ENCODE results near the gene PLEKHG3.
"Not testable (repeated sequence)": the region's sequence is repeated elsewhere in the genome, so short reads cannot be mapped to it uniquely, and the experiment has no call there.

Gene PLEKHG3

GRCh38 chr14:64688811-64689281 is 15.4 kb upstream of the PLEKHG3 start:
- DNase-seq: peak; percentile 52

DNA sequence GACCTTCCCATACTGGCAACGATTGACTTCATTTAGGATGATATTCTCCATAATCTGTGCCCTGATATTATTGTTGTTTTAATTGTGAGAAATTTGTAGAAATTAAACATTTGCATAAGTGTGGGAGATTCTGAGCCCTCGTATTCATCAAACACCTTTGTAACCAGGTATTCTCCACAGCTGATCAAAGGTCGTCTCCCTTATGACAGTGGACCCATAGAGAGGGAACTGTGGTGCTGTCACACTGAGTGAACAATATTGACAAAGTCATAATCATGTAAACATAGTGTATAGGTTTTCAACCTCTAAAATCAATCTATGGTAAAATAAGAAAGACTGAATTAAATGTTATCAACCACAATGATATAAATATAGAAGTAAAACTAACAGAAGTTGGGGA is 14.9 kb upstream of the PLEKHG3 start:
- peak; percentile 49 for DNase-seq

GRCh38 chr14:64690607-64691006 is 13.6 kb upstream of the PLEKHG3 start:
- DNase-seq: not testable (repeated sequence)

DNA sequence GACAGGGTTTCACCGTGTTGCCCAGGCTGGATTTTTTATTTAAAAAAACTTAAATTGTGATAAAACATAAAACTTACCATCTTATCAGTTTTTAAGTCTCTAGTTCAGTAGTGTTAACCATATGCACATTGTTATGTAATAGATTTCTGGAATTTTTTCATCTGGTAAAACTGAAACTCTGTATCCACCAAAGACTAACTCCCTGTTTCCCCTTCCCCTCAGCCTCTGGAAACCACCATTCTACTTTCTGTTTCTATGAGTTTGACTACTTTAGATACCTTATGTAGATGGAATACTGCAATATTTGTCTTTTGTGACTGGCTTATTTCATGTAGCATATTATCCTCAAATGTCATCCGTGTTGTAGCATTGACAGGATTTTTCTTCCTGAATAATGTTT is 12.8 kb upstream of the PLEKHG3 start:
- DNase-seq: no peak

- no peak for DNase-seq
These were observed 11.8 kb upstream of the PLEKHG3 start for GRCh38 chr14:64692189-64692985.

- DNase-seq: no peak
These were observed 11.0 kb upstream of the PLEKHG3 start for GRCh38 chr14:64692986-64693809.

GRCh38 chr14:64693810-64694165 is 10.4 kb upstream of the PLEKHG3 start:
- DNase-seq: no peak

DNA sequence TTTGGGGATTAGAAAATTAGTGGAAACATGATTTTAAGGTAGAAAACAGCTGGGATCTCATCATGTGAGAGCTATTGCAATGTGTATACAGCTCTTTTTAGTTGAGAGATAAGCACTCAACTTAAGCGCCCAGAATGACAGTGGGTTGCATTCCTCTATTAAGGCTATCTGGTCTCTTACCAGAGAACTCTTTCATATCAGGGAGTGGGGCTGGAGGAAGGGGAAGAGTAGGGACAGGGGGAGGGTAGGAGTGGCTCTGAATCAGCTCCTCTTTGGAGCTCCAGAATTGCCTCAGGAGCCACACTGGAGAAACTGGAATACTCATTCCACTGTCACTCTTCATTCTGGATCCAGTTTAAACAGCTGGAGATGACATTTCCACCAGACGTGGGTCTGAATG is 9.2 kb upstream of the PLEKHG3 start:
- DNase-seq: no peak

- DNase-seq: peak; percentile 15
These were observed 7.8 kb upstream of the PLEKHG3 start for GRCh38 chr14:64696355-64696857.

DNA sequence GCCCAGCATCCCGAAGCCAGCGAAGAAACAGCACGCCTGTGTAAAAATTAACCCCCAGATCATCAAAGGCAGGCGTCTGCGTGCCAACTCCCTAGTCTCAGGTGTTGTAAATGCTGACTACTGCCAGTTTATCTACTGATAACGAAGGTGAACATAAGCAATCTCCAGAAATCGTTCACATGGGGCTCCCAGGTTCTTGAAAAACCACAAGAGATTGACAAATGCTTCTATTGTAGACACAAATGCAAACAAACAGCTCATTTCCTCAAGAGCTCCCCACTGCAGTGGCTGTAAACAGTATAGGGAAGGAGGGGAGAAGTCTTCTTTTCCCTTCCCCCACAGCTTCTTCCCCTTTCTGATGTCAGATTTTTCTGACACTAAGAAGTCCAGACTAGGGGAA is 5.3 kb upstream of the PLEKHG3 start:
- DNase-seq: peak; percentile 61

GRCh38 chr14:64700290-64700689 is 3.9 kb upstream of the PLEKHG3 start:
- DNase-seq: no peak

- DNase-seq: no peak
These were observed 3.3 kb upstream of the PLEKHG3 start for GRCh38 chr14:64700894-64701293.

DNA sequence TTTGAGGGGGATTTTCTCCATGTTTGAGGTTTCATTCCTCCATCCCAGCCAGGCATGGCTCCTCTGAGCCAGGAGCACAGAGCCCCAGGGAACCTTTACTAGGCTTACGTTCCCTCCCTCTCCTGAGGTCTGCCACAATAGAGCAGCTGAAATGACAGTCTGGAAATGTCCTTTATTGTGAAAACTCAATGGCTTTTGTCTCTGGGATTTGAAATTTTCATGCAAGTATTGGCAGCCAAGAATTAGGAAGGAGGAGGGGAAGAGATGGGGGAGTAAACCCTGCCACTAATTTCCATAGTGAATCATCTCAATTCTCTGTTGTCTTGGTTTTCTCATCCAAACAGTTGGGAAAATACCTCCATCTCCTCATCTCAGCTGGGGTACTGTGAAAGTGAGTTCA is 2.6 kb upstream of the PLEKHG3 start:
- DNase-seq: no peak

GRCh38 chr14:64702493-64703394 is 1.5 kb upstream of the PLEKHG3 start:
- peak; percentile 80 for DNase-seq

DNA sequence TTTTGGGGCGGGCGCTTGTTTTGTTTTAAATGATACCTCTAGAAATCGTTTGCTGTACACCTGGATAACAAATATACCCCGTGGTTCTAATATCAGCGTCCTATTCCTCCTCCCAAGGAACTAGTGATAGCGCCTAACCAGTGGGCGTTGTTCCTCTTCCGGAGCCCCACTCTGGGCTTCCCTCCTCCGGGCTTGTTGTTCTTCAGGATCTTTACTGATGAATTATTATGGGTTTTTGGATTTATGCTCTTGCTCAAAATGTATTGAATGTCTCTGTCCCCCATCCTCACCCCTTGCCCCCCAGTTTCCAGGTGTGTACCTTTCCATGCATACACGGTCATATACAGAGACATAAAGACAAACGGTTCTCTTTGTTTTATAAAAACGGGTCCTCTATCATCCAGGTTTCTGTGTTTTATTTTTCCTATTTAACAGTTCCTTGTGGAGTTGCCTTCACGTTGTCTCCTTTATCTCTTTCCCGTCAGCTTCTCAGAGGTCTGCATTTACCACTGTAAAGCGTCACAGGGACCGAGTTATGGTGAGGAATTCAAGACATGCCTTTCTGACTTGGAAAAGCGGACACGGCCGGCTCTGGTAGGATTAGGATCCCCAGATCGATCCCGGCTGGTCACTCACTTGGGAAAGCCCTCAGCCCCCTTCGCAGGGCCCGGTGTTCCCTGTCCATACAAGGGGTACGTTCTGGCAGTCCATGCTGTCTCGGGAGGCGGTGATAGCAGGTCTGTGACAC is 655 bp upstream of the PLEKHG3 start:
- DNase-seq: no peak

GRCh38 chr14:64704743-64705380 is 638 bp downstream of the PLEKHG3 start:
- DNase-seq: peak; percentile 59

DNA sequence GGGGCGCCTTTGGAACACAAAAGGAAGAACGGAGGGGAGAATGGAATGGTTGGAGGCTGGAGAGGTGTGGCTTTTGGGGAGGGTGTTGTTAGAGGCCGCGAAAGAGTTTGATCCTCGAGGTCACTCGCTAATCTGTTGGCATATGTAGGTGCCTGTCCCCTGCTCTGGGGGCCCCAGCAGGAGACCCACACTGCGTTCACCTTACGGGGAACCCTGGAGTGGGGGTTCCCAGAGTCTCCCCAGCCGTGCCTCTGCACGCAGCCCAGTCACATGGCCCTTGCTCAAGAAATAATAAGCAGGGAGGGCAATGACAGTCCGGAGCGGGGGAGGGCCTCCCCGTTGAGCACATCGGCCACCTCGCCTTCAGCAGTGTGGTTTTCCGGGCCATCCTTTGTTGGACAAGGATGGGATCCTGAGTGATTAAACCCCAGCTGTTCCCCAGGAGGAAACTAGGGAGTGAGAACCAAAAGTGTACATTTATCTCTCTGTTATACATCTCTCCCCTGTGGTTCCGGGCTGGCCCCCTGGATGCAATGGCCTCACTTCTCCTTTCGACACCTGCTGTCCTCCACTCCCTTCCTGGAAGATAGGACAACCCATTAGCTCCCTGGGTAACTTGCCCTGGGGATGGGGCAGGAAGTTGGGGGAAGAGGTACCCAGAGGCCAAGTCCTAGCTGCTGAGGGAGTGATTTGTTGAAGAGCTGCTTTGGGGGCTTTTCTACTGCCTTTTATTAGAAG is 1.3 kb downstream of the PLEKHG3 start:
- DNase-seq: peak; percentile 50

DNA sequence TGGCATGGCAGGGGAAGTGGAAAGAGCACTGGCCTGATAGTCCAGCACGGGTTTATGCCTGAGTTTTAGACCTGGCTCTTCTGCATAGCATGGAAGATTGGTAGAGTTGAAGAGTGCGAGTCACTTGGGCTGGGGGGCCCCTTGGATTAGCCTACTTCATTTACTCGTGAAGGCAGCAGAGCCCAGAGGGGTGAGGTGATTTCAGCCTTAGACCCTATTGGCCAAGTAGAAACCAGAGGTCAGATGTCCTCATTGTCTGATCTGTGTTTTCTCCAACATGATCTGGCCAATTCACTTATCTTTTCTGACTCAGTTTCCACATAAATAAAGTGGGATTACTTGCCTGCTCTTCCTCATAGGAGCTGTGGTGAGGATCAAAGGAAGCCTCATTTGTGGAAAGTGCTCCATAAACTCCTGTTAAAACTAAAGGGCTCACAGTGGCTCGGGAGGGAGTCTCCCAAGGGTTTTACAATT is 1.9 kb downstream of the PLEKHG3 start:
- no peak for DNase-seq

- DNase-seq: no peak
These were observed 2.5 kb downstream of the PLEKHG3 start for GRCh38 chr14:64706593-64707193.

DNA sequence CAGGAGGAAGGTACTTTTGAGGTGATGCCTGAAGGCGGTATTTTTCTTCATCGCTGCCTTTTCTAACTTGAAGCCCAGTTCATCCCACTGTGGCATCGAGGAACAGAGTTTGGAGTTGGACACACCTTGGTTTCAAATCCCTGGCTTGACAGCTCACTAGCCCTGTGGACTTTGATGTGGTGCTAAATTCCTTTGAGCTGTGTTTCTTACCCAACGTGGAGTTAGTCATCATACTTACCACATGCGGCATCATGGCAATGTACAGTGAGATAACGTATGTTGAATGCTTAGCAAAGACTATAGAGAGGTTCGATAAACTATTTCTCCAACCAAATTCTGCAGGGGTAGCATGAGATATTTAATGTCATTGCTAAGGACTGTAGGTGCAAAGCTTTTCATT is 3.4 kb downstream of the PLEKHG3 start:
- no peak for DNase-seq
